ENCODE data around the gene MYF6. TPM values are rescaled to one million over a fixed set of nuclear protein-coding genes. Genes with fewer than 3 reads are reported as not detected.
A peak's percentile ranks its signal among the peaks of the same experiment; 100 is the strongest.

The MYF6 gene
- total RNA-seq, 1 experiment from 2014 or later = not detected

DNA sequence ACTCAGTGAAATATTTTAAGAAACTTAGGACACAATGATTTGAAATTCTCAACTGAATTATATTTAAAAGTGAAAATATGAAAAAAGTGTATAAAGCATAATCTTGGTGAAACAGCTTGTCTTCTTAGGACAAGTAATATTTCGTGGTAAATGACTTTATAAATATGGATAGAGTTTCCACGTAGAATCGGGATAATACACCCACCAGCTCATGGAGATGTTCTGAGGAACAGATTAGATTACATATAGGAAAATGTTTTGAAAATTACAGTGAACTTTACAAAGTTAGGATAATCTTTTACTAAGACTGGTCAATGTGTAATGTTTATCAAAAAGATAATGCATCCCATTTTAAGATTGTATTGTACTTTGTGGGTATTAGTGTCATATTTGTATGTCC, 25.6 kb upstream of the MYF6 start:
- ChIA-PET CTCF (interaction anchor here (0.8 kb wide), 1 partner anchor 1089 kb away, joined by 3 read pairs; no protein-coding TSS in a partner anchor), POLR2A (ENCODE audit: unreplicated experiment) (no interaction called here)
- no peak overlapping the region for H2AFZ ChIP-seq
- no peaks in the 10 kb centered on the region for H3K27me3 ChIP-seq (ENCODE audit: insufficient read depth, low read depth)
- intact Hi-C loops (cut with micrococcal nuclease; ENCODE audit: unreplicated experiment) = no loop called here
- no peak overlapping the region for H3K4me2 ChIP-seq
- no peaks in the 10 kb centered on the region for H3K36me3 ChIP-seq (ENCODE audit: low read depth)
- no peak overlapping the region for H3K27ac ChIP-seq
- no TSS peak for BruUV-seq (replicated peaks)
- H3K79me2 ChIP-seq (ENCODE audit: low read depth) = no peaks in the 10 kb centered on the region
- H4K20me1 ChIP-seq (ENCODE audit: insufficient read depth) = no peaks in the 10 kb centered on the region
- H3K9me3 ChIP-seq (ENCODE audit: insufficient read depth, low read depth) = no peaks in the 10 kb centered on the region
- H3F3A ChIP-seq (ENCODE audit: insufficient read depth, low read depth) = no peaks in the 10 kb centered on the region
- TF ChIP-seq, protein P1, sequence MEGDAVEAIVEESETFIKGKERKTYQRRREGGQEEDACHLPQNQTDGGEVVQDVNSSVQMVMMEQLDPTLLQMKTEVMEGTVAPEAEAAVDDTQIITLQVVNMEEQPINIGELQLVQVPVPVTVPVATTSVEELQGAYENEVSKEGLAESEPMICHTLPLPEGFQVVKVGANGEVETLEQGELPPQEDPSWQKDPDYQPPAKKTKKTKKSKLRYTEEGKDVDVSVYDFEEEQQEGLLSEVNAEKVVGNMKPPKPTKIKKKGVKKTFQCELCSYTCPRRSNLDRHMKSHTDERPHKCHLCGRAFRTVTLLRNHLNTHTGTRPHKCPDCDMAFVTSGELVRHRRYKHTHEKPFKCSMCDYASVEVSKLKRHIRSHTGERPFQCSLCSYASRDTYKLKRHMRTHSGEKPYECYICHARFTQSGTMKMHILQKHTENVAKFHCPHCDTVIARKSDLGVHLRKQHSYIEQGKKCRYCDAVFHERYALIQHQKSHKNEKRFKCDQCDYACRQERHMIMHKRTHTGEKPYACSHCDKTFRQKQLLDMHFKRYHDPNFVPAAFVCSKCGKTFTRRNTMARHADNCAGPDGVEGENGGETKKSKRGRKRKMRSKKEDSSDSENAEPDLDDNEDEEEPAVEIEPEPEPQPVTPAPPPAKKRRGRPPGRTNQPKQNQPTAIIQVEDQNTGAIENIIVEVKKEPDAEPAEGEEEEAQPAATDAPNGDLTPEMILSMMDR (conservative IDR thresholded peaks at IDR 0.05) = no peak
- TF ChIP-seq EZH2 (IDR thresholded peaks at IDR 0.05; ENCODE audit: low read depth) = no peak
- no peaks in the 10 kb centered on the region for H3K4me1 ChIP-seq (replicated peaks; ENCODE audit: insufficient read depth)
- no peaks in the 10 kb centered on the region for H3K9me2 ChIP-seq (ENCODE audit: insufficient read depth)
- no peak overlapping the region for H3K4me3 ChIP-seq
- no peak for DNase-seq

- intact Hi-C loops (cut with micrococcal nuclease; ENCODE audit: unreplicated experiment) = no loop called here
- Histone ChIP-seq H3K4me1 (replicated peaks; ENCODE audit: insufficient read depth) (no peaks in the 10 kb centered on the region), H2AFZ (peak overlapping the region; percentile 35; the same call in 1 of the 2 replicates), H3K4me2 (no peak overlapping the region), H3K79me2 (ENCODE audit: low read depth) (no peaks in the 10 kb centered on the region), H3K9me3 (ENCODE audit: insufficient read depth, low read depth) (no peaks in the 10 kb centered on the region), H3K27me3 (ENCODE audit: insufficient read depth, low read depth) (no peaks in the 10 kb centered on the region), H3F3A (ENCODE audit: insufficient read depth, low read depth) (no peaks in the 10 kb centered on the region), H3K36me3 (ENCODE audit: low read depth) (no peaks in the 10 kb centered on the region), H3K27ac (no peak overlapping the region), H4K20me1 (ENCODE audit: insufficient read depth) (no peaks in the 10 kb centered on the region), H3K9me2 (ENCODE audit: insufficient read depth) (no peaks in the 10 kb centered on the region), H3K4me3 (no peak overlapping the region)
- ChIA-PET POLR2A (ENCODE audit: unreplicated experiment) (no interaction called here), CTCF (no interaction called here)
- DNase-seq = no peak
- BruUV-seq (replicated peaks) = no TSS peak
- TF ChIP-seq EZH2 (IDR thresholded peaks at IDR 0.05; ENCODE audit: low read depth) = no peak
- TF ChIP-seq, protein P1 (conservative IDR thresholded peaks at IDR 0.05) = no peak
These were observed 23.3 kb upstream of the MYF6 start for GRCh38 chr12:80684077-80684495.

DNA sequence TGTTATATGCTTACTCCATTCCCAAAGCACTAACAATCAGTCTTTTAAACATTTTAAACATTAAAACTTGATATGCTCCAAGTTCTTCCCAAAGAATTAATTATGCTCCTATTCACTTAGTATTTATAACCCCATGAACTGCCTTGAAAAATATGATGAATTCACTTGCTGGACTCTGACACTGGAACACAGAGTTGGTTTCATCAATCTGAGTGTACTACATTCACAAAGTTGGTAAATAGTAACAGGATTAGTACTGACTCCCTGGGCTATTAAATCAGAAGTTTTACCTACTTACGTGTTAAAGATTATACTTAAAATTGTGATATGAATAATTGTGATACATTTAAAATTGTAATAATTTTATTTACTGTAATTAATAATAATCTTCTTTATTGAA, 17.3 kb upstream of the MYF6 start:
- ChIA-PET POLR2A (ENCODE audit: unreplicated experiment) (no interaction called here), CTCF (no interaction called here)
- no peaks in the 10 kb centered on the region for H3F3A ChIP-seq (ENCODE audit: insufficient read depth, low read depth)
- intact Hi-C loops (cut with micrococcal nuclease; ENCODE audit: unreplicated experiment) = no loop called here
- no TSS peak for BruUV-seq (replicated peaks)
- no peaks in the 10 kb centered on the region for H3K9me2 ChIP-seq (ENCODE audit: insufficient read depth)
- TF ChIP-seq, protein P1 (conservative IDR thresholded peaks at IDR 0.05) = no peak
- TF ChIP-seq EZH2 (IDR thresholded peaks at IDR 0.05; ENCODE audit: low read depth) = no peak
- H3K79me2 ChIP-seq (ENCODE audit: low read depth) = no peaks in the 10 kb centered on the region
- H3K4me2 ChIP-seq = no peak overlapping the region
- no peaks in the 10 kb centered on the region; the same call in 1 of the 2 replicates for H3K9me3 ChIP-seq (ENCODE audit: insufficient read depth, low read depth)
- H4K20me1 ChIP-seq (ENCODE audit: insufficient read depth) = no peaks in the 10 kb centered on the region
- H3K36me3 ChIP-seq (ENCODE audit: low read depth) = no peaks in the 10 kb centered on the region
- no peak overlapping the region for H3K27ac ChIP-seq
- no peaks in the 10 kb centered on the region for H3K27me3 ChIP-seq (ENCODE audit: insufficient read depth, low read depth)
- no peak overlapping the region for H2AFZ ChIP-seq
- no peaks in the 10 kb centered on the region for H3K4me1 ChIP-seq (replicated peaks; ENCODE audit: insufficient read depth)
- H3K4me3 ChIP-seq = no peak overlapping the region
- no peak for DNase-seq
